NOMO-1 treated with DMSO at 0.1 percent for 48 hours (cell line): Measurements from ENCODE around the gene PTPN4.
"Not testable (repeated sequence)": the region's sequence is repeated elsewhere in the genome, so short reads cannot be mapped to it uniquely, and the experiment has no call there.

Source experiments
- DNase-seq: peaks from one replicate; lab custom pipeline; 2025; ENCODE audit not compliant: unreplicated experiment; lab: John Stamatoyannopoulos, UW

The PTPN4 gene

DNA sequence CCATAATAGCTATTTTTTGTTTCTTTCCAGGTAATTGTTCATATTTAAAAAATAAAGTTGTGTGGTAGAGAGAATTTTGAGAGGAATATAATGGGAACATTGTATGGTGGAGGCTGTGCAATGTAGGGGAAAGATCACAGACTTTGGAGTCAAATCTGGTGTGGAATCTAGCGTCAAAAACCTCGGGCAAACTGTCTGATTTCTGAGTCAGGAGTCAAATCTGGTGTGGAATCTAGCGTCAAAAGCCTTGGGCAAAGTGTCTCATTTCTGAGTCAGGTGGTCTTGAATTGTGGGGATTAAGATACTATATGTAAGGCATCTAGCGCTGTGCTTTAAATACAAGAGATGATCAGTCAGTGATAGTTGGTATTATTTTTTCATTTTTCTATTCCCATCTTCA, 5.1 kb downstream of the PTPN4 start:
- no peak for DNase-seq

GRCh38 chr2:119765433-119766002, 5.8 kb downstream of the PTPN4 start:
- DNase-seq: no peak

- DNase-seq: no peak
Observed at GRCh38 chr2:119766944-119767343, 7.2 kb downstream of the PTPN4 start.

DNA sequence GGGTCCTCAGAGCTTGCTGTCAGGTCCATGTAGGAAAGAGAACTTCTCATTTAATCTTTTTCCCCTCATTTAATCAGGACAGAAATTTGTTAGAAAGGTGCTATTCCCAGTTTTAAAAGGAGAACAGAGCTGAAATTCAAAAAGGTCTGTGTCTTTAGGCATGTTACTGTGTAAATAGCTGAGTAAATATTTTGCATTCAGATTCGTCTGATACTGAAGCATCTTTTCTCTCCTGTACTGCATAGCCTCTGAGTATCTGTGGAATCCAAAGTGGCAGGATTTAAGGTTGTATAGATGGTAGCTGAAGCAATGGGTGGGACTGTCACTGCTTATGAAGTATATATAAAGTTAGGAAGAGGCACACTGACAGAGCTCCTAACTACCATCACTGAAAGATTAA, 9.0 kb downstream of the PTPN4 start:
- DNase-seq: no peak

DNA sequence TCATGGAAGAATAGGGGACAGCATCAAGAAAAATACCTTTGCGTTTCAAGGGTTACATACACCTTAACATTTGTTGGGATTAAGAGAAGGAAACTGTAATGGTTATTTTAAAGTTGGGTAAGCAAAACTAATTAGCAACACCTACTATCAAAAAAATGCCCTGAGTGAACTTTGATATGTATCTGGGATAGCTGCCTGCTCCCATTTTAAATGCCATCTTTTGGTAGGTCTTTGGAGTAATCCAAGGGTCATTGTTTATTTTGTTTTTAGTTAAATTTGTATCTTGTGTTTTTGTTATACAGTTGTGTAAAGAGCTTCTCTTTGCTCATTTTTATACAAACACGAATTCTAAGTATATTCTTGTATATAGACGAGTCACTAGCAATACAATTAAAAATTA, 9.9 kb downstream of the PTPN4 start:
- no peak for DNase-seq

DNA sequence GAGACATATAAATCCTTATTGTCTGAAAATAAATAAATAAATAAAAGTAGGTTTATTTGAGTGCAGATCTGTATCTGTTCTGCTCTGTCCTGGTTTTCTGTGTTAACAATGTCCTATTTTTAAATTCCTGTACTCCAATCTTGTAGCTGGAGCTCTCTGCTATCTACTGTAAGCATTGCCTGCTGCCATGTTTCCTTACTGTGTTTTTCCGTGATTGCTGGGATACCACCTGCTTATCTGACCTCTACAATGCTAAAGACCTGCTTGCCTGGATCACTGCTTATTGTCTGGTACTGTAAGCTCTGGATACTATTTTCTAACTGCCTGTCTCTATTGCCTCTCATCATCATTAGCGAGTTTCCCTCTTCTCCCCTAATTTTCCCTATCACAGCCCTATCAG, 11.6 kb downstream of the PTPN4 start:
- no peak for DNase-seq

GRCh38 chr2:119772128-119772527, 12.4 kb downstream of the PTPN4 start:
- no peak for DNase-seq

DNA sequence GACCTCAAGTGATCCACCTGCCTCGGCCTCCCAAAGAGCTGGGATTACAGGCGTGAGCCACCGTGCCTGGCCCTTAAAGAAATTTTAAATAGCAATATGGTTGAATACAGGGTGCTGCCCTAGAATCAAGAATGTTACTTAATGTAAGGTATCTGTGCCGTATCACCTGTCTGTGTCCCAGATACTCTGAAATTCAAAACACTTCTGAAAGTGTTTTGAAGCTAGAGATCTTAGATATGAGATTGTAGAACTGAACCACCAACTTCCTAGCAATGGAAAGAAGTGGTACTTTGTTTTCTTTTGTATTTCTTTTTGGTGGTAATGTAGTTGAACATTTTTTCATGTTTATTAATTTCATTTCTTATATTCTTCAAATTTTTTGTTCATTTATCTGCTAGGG, 13.0 kb downstream of the PTPN4 start:
- no peak for DNase-seq

DNA sequence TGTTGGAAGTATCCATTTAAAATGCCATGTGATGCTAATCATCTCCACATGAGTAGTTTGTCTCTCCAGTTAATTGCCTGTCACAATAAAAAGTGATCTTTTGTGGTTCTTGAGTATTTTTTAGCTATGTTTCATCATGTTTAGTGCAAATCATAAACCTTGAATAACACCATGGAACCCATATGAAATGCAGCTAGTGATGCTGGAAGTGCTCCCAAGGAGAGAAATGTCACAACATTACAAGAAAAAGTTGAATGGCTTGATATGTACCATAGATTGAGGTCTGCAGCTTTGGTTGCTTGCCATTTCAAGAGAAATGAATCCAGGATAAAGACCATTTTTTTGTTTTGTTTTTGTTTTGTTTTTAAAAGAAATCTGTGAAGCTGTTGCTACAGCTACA, 14.3 kb downstream of the PTPN4 start:
- no peak for DNase-seq

DNA sequence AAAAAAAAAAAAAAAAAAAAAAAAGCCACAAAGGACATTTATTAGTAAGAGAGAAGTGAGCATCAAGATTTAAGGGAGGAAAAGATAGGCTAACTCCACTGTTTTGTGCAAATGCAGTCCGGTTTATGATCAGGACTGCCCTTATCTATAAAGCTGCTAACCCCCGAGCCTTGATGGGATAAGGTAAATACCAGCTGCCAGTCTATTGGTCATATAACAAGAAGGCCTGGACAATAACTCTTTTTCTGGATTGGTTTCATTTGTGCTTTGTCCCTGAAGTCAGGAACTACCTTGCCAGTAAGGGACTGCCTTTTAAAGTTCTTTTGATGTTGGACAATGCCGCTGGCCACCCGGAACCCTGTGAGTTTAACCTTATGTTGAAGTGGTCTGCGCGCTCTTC, 15.4 kb downstream of the PTPN4 start:
- DNase-seq: no peak

DNA sequence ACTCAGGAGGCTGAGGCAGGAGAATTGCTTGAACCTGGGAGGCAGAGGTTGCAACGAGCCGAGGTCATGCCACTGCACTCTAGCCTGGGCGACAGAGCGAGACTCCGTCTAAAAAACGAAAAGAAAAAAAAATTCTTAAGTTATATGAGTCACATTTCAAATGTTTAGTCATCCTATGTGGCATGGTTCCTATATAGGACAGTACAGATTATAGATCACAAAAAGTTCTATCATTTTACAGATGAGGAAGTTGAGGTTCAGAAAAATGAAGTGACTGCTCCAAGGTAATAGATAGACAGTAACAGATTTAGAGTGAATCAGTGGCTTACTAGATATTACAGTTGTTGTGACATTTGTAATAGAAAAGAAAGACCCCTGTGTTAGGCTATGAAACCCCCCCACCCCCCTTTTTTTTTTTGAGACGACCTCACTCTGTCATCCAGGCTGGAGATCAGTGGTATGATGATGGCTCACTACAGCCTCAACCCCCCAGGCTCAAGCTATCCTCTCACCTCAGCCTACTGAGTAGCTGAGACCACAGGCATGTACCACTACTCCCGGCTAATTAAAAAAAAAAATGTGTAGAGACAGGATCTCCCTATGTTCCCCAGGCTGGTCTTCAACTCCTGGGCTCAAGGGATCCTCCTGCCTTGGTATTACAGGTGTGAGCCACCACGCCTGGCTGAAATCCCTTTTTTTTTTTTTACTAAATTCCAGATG, 22.7 kb downstream of the PTPN4 start:
- DNase-seq: no peak

- DNase-seq: no peak
Observed at GRCh38 chr2:119784876-119785275, 25.2 kb downstream of the PTPN4 start.

GRCh38 chr2:119786295-119786694, 26.6 kb downstream of the PTPN4 start:
- no peak for DNase-seq

GRCh38 chr2:119788752-119789151, 29.0 kb downstream of the PTPN4 start:
- DNase-seq: peak; percentile 13

DNA sequence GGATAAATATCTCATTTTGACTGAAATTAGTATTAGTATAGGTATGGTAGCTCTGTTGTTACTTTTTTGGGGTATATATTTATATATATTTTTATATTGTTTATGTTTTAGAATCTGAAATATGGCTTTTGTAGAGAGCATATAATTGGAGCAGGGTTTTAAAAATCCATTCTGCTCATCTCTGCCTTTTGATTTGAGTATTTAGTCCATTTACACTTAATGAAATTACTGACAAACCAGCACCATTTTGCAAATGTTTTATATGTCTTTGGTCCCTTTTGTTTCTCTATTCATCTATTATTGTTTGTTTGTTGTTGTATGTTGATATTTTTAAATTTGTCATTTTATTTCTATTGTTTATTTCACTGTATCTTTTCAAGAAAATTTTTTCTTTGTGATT, 30.7 kb downstream of the PTPN4 start:
- DNase-seq: no peak

GRCh38 chr2:119792907-119793312, 33.2 kb downstream of the PTPN4 start:
- no peak for DNase-seq

DNA sequence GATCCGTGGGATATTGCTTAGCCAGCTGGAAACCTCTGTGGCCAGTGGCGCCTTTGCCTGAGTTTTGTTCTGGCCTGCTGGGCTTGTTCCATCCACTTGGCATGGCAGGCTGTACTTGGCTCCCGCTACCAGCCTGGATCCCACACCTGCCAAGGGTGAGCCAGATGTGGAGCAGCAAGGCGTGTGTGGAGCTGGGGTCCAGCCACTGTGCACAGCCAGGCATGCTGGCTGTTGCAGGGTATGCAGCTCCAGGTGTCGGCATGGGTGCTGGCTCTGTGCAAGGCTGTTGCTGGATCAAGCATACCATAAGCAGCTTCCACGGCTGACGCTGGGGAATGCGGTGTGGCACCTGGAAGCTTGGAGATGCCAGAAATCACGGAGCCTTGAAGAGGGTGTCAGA, 34.5 kb downstream of the PTPN4 start:
- DNase-seq: no peak

- no peak for DNase-seq
Observed at GRCh38 chr2:119795309-119796303, 35.9 kb downstream of the PTPN4 start.

DNA sequence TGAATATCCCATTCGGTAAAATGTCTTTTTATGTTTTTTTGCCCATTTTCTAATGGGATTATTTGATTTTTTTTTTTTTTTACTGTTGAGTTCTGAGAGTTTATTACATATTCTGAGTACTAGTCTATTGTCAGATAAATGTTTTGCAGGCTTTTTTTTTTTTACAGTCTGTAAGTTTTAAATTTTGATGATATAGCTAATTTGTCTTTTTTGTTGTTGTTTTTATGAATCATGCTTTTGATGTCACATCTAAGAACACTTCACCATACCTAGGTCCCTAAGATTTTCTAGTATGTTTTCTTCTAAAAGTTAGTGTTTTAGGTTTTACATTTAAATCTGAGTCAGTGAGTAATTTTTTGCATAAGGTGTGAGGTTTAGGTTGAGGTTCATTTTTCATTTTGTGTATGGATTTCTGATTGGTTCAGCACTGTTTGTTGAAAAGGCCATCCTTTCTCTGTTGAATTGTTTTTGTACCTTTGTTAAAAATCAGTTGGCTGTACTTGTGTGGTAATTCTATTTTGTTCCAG, 40.7 kb downstream of the PTPN4 start:
- no peak for DNase-seq

DNA sequence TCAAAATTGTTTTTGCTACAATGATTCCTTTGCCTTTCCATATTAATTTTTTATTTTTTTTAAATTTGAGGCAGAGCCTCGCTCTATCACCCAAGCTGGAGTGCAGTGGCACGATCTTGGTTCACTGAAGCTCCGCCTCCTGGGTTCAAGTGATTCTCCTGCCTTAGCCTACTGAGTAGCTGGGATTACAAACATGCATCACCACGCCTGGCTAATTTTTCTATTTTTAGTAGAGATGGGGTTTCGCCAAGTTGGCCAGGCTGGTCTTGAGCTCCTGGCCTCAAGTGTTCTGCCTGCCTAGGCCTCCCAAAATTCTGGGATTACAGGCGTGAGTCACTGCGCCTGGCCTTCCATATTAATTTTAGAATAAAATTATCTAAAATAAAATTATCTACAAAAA, 41.3 kb downstream of the PTPN4 start:
- no peak for DNase-seq

DNA sequence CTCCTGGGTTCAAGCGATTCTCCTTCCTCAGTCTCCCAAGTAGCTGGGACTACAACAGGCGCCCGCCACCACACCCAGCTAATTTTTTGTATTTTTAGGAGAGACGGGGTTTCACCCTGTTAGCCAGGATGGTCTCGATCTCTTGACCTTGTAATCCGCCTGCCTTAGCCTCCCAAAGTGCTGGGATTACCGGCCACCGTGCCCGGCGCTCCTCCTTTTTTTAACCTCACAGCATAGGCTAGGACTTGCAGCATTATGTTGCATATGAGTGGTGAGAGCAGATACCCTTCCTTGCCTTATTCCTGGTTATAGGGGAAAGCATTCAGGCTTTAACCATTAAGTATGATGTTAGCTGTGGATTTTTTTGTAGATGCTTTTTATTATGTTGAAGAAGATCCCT, 42.3 kb downstream of the PTPN4 start:
- not testable (repeated sequence) for DNase-seq

DNA sequence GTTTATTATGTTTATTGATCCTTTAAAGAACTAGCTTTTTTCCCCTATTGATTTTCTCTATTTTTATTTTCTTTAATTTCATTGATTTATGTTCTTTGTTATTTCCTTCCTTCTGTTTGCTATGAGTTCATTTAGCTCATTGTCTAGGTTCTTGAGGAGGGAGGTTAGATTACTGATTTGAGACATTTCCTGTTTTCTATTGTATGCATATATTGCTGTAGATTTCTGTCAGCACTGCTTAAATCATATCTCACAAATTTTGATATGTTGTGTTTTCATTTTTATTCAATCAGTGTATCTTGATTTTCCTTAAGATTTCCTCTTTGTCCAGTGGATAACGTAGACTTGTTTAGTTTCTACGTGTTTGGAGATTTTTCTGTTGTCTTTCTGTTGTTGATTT, 43.4 kb downstream of the PTPN4 start:
- DNase-seq: no peak
